HPDE6-E6E7 (cell line): ENCODE results near the gene METTL6.
A peak's percentile ranks its signal among the peaks of the same experiment; 100 is the strongest.
"Not testable (repeated sequence)": the region's sequence is repeated elsewhere in the genome, so short reads cannot be mapped to it uniquely, and the experiment has no call there.

Experiments used
- DNase-seq: peaks from one replicate; pipeline ENCODE4 v3.0.0; 2011; ENCODE audit warnings: missing footprints; ENCODE audit errors: extremely low spot score

The METTL6 gene

DNA sequence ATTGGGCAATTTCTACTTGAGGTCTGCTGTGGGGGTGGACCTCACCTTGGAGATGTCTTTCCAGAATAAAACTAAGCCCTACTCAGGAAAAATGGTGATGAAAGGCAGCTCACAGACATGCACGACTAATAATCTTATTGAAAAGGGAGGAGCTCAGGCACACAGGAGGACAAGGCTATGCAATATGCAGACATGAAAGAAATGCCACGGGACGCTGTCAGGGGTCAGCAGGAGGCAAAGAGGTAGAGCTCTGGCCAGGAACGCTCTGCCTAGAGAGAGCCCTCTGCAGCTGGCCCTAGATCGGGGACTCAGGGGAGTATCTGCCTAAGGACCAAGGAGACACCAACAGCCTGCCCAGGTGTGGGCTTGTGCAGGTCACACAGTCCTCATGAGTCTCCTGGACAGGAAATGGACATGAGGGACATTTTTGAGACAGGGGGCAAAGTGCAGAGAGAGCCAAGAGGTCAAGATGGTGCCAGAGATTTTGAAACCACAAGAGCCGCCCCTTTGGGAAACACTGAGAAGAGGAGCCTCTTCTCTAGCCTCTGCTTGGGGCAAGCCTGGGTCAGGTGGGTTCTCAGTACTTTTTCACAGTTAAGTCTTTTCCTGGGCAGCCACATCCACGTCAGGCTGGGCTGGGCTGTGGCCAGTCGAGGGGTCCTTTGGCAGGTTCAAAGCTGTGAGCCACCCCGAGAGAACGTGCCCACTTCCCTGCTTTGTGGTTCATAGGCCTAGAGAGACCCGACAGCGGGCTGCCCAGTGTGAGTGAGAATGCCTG lies 23.3 kb upstream of the METTL6 start:
- DNase-seq: no peak

DNA sequence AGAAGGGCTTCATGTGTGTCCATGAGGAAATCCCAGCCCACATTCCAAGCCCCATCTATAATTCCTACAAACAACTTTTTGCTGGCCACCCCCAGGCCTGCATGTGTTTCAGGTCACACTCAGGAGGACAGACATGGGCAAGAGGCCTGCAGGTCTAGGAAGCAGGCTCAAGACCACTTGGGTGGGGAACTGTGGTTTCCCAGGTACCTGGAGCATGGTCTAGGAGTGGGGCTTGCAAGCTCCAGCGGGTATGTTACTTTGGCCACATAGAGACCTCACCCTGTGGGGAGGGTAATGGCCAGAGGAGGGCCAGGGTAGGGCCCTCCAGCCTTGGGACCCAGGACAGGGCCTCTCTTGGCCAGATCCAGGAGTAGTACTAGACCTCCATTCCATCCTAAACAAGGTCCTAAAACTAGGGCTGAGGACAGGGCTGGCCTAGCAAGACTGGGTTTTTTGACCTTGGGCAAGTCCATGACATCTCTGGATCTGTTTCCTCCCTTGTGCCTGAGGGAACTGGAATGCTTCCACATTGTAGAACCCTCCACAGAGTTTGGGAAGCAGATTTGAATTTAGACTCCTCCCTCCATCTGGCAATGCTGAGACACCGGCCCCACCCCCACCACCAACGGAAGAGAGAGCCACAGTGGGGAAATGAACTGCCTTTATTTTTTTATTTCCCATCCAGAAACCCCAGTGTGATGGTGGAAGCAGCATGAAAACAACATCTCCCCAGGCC lies 22.3 kb upstream of the METTL6 start:
- DNase-seq: no peak

GRCh38 chr3:15443826-15444524 lies 16.6 kb upstream of the METTL6 start:
- DNase-seq: no peak

GRCh38 chr3:15440891-15441290 lies 13.5 kb upstream of the METTL6 start:
- DNase-seq: peak; percentile 20

DNA sequence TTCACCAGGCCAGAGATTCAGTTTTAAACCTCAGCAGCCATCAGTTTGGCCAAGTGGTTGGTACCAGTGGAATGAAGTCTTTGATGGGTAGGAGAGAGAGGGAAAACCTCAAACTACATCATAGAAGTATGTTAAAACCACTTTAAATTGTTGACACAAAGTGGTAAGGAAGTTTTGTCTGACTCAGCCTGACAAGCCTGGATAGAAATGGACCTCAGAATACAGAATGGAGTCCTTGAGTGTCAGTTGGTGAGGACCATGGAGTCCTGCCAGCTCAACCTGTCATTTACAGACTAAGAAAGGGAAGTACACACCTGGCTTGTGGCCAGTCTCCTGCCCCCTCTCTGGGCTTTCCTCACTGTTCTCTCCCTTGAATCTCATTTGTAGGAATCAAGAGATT lies 12.1 kb upstream of the METTL6 start:
- no peak for DNase-seq

- DNase-seq: no peak
Observed at GRCh38 chr3:15438983-15439382, 11.6 kb upstream of the METTL6 start.

DNA sequence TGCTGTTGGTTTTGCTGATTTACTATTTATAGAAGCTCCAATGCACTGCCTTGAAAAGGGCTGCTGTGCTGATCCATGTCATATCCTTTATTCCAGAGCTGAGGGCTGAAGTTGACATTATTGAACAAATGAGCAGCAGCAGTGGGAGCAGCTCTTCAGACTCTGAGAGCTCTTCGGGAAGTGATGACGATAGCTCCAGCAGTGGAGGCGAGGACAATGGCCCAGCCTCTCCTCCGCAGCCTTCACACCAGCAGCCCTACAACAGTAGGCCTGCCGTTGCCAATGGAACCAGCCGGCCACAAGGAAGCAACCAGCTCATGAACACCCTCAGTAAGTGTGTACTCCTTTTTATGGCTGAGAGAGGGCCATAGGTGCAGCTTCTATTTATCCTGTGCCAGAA lies 8.9 kb upstream of the METTL6 start:
- DNase-seq: no peak

DNA sequence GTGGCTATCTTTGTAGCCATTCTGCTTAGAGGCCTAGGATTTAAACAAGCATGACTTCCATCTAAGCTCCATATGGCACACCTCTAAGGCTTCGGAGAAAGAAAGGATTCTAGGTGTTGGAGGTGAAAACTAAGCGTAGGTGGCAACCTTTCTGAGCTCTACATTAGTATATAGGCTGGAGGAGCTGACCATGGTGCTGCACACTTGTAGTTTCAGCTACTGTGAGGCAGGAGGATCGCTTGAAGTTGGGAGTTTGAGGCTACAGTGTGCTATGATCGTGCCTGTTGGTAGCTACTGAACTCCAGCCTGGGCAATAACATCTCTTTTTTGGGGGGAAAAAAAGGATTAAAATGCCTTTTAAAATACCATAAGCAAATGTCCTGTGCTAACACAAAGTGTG lies 7.4 kb upstream of the METTL6 start:
- no peak for DNase-seq

DNA sequence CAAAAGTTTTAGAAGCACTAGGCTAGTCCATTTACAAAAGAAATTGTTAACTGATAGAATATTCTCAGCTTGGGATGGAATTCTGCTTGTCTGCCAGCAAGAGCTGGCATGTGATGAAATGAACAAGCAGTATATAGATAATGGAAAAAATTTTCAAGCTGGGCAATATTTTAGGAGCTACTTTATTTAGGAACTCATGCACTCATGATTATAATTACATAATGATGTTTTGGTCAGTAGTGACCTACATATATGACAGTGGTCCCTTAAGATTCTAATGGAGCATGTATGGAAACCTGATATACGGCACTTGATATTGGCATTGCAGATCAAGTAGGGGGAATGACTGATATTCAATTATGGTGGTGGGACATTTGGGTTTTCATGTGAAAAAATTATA lies 6.2 kb upstream of the METTL6 start:
- no peak for DNase-seq

GRCh38 chr3:15431256-15431837 lies 4.0 kb upstream of the METTL6 start:
- no peak for DNase-seq

DNA sequence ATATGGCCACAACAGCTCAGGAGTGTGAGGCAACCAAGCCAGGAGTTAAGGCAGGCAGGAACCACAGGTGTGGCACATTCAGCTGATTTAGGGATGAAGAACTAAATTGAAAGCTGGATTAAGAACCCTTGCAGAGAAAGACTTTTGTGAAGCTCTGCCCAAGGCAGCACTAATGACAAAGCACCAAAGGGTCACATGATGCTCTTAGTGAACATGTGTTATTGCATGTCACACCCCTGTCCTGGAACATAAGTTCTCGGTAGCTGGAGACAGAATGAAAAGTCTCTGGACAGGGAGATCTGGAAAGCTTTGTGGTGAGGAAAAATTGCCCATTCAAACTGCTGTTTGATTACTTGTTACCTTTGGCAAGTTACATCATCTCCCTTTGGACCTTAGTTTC lies 3.3 kb upstream of the METTL6 start:
- DNase-seq: no peak

- no peak for DNase-seq
Observed at GRCh38 chr3:15429080-15429479, 1.7 kb upstream of the METTL6 start.

DNA sequence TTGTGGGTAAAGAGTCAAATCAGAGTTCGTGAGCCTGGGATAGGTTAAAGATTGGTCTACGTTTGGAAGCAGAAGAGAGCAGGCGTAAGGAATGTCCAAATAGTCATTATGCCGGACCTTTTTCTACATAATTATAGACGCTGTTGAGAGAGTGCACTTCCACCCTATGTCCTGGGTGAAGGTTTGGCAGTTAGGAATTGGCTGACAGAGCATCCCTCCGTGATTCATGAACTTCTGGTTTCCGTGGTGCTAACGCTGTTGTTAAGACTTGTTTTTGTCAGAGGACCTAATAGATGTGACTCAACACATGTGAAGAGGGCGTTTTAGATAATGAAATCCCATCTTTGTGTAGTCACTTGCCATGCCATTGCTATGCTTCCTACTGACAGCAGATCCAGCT lies 1.2 kb upstream of the METTL6 start:
- DNase-seq: peak; percentile 36

- no peak for DNase-seq
Observed at GRCh38 chr3:15427981-15428380, 637 bp upstream of the METTL6 start.

DNA sequence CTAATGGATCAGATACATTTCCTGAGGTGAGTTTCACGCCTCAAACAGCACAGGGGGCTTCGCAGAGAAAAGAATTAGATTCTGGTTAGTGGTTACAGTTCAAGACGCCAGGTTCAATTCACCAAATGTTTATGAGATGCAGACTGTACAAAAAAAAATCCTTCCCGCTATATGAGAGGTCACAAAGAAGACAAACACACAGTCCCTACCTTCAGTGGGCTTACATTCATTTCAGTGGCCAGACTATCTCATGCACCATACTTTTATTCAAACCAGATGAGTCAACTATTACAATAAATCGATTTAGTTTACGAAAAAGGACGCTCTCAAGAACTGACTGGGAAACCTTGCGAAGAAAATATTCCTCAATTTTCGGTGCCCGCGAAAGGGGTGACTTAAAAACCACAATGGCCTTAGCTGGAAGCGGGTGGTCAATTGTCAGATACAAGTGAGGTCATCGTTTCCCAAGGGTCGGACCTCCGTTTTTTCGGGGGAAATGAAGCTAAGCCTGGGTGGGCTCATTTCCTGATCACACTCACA lies 695 bp downstream of the METTL6 start:
- DNase-seq: no peak

GRCh38 chr3:15420871-15421270 lies 6.5 kb downstream of the METTL6 start:
- no peak for DNase-seq

DNA sequence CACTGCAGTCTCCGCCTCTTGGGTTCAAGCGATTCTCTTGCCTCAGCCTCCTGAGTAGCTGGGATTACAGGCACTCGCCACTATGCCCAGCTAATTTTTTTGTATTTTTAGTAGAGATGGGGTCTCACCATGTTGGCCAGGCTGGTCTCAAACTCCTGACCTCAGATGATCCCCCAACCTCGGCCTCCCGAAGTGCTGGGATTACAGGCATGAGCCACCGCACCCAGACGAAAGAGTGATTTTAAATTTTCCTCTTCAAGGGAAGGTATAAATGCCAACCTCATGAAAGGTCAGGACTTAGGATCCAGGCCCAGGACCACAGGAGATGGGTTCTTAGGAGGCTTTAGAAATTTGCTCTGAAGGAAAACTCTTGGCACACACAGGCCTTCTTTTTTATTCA lies 16.4 kb downstream of the METTL6 start:
- not testable (repeated sequence) for DNase-seq

DNA sequence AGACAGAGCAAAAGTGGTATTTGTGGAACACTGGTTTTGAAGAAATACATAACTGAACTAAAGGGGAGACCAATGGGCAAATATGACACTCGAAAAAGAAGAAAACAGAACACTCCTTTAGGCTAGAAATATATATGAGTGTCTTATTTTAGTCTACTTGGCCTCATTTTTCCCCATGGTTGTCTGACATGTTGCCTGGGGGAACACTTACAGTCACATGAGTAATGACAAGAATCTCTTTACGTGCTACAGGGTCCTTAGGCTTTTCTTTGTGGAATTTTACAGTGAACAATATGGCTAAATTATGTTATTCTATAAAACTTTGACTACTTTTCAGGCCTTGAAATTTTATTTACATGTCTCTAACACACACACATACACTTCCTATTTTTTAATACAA lies 17.6 kb downstream of the METTL6 start:
- DNase-seq: no peak

- no peak for DNase-seq
Observed at GRCh38 chr3:15409239-15409638, 18.1 kb downstream of the METTL6 start.

DNA sequence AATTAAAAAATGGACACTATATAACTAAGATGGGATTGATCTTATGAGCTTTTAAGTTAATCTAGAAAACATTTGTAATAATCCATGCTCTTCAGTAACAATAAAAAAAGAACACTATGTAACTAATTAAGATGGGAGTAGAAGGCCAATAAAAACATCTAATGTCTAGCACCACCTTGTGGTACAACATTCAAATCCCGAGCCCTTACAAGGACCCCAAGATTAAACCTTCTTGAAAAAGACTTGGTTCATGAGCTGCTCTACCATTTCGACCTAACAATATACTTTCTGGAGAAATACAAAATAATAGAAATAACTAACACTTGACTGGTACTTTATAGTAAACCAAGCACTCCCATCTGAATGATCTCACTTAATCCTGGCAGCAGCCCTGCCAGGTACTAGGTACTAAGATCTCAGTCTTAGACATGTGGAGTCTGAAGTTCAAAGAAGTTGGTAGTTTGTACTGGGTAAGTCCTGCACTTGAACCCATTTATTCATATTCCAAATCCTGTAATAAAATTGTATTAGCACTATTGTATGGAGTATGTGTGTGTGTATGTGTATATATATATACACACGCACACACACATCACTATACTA lies 21.8 kb downstream of the METTL6 start:
- DNase-seq: no peak

DNA sequence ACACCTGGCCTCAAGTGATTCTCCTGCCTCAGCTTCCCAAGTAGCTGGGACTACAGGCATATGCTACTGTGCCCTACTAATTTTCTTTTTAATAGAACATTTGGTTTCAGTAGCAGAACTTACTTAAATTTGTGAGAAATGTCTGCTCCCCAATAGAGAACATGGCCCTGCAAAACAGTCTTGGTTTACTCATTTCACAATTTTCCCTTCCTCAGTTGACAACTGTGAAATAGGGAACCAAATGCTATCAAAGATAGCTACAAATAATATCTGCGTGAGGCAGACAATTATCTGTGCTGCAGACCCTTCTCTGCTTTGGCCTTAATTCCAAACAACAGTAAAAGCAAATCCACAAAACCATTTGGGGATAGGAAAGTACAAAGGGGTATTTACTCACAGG lies 22.6 kb downstream of the METTL6 start:
- DNase-seq: no peak

GRCh38 chr3:15403965-15404364 lies 23.4 kb downstream of the METTL6 start:
- no peak for DNase-seq
